ENCODE data around the gene WNT9B.
"Not testable (repeated sequence)": the region's sequence is repeated elsewhere in the genome, so short reads cannot be mapped to it uniquely, and the experiment has no call there.

WNT9B gene

GRCh38 chr17:46921962-46922361 lies 70.6 kb downstream of the WNT9B start:
- H3K4me3 ChIP-seq (ENCODE audit: low read length); H3K9ac ChIP-seq (ENCODE audit: low read depth, low read length); H3K9me3 ChIP-seq (replicated peaks; ENCODE audit: low read length); H3K36me3 ChIP-seq (ENCODE audit: insufficient read depth, low read length); H3K4me2 ChIP-seq (ENCODE audit: low read length); H3K27me3 ChIP-seq (ENCODE audit: control insufficient read depth, insufficient read depth, low read length): not testable (repeated sequence)
- H3K4me1 ChIP-seq (ENCODE audit: control insufficient read depth, insufficient read depth, low read length): peaks cover 14% of the 10 kb centered on the region

GRCh38 chr17:46922487-46922803 lies 71.1 kb downstream of the WNT9B start:
- no peaks in the 10 kb centered on the region for H3K36me3 ChIP-seq (ENCODE audit: insufficient read depth, low read length)
- H3K4me1 ChIP-seq (ENCODE audit: control insufficient read depth, insufficient read depth, low read length): peaks cover 14% of the 10 kb centered on the region
- peak overlapping the region; percentile 93 for H3K4me3 ChIP-seq (ENCODE audit: low read length)
- no peaks in the 10 kb centered on the region for H3K27me3 ChIP-seq (ENCODE audit: control insufficient read depth, insufficient read depth, low read length)
- peak overlapping the region; percentile 92 for H3K4me2 ChIP-seq (ENCODE audit: low read length)
- H3K9ac ChIP-seq (ENCODE audit: low read depth, low read length): peak overlapping the region; percentile 97
- no peaks in the 10 kb centered on the region for H3K9me3 ChIP-seq (replicated peaks; ENCODE audit: low read length)

- no peaks in the 10 kb centered on the region for H3K9me3 ChIP-seq (replicated peaks; ENCODE audit: low read length)
- H3K4me1 ChIP-seq (ENCODE audit: control insufficient read depth, insufficient read depth, low read length): peaks cover 14% of the 10 kb centered on the region
- H3K9ac ChIP-seq (ENCODE audit: low read depth, low read length): peak within 1 kb of the TSS; percentile 97
- H3K4me3 ChIP-seq (ENCODE audit: low read length): peak within 1 kb of the TSS; percentile 93
- H3K4me2 ChIP-seq (ENCODE audit: low read length): peak within 1 kb of the TSS; percentile 92
- H3K36me3 ChIP-seq (ENCODE audit: insufficient read depth, low read length): no peaks in the 10 kb centered on the region
- no peaks in the 10 kb centered on the region for H3K27me3 ChIP-seq (ENCODE audit: control insufficient read depth, insufficient read depth, low read length)
Observed at GRCh38 chr17:46922804-46923635, 71.6 kb downstream of the WNT9B start, which contains the start of gene GOSR2. TSS of gene GOSR2 (plus strand) at chr17:46923160. CDS start at chr17:46923193, 33 bp downstream.

GRCh38 chr17:46925185-46925868 lies 73.9 kb downstream of the WNT9B start:
- Histone ChIP-seq H3K27me3 (ENCODE audit: control insufficient read depth, insufficient read depth, low read length) (no peaks in the 10 kb centered on the region), H3K9ac (ENCODE audit: low read depth, low read length) (no peak overlapping the region), H3K36me3 (ENCODE audit: insufficient read depth, low read length) (peaks cover 10% of the 10 kb centered on the region), H3K4me1 (ENCODE audit: control insufficient read depth, insufficient read depth, low read length) (peaks cover 14% of the 10 kb centered on the region), H3K4me2 (ENCODE audit: low read length) (no peak overlapping the region), H3K4me3 (ENCODE audit: low read length) (no peak overlapping the region), H3K9me3 (replicated peaks; ENCODE audit: low read length) (no peaks in the 10 kb centered on the region)

- H3K4me1 ChIP-seq (ENCODE audit: control insufficient read depth, insufficient read depth, low read length): peaks cover 14% of the 10 kb centered on the region
- H3K4me3 ChIP-seq (ENCODE audit: low read length): no peak overlapping the region
- no peak overlapping the region for H3K4me2 ChIP-seq (ENCODE audit: low read length)
- peaks cover 43% of the 10 kb centered on the region for H3K36me3 ChIP-seq (ENCODE audit: insufficient read depth, low read length)
- H3K27me3 ChIP-seq (ENCODE audit: control insufficient read depth, insufficient read depth, low read length): no peaks in the 10 kb centered on the region
- H3K9me3 ChIP-seq (replicated peaks; ENCODE audit: low read length): no peaks in the 10 kb centered on the region
- H3K9ac ChIP-seq (ENCODE audit: low read depth, low read length): no peak overlapping the region
Observed at GRCh38 chr17:46928467-46929261, 77.3 kb downstream of the WNT9B start.

GRCh38 chr17:46929413-46929812 lies 78.0 kb downstream of the WNT9B start:
- Histone ChIP-seq H3K4me3 (ENCODE audit: low read length) (no peak overlapping the region), H3K27me3 (ENCODE audit: control insufficient read depth, insufficient read depth, low read length) (no peaks in the 10 kb centered on the region), H3K4me2 (ENCODE audit: low read length) (no peak overlapping the region), H3K4me1 (ENCODE audit: control insufficient read depth, insufficient read depth, low read length) (peaks cover 8% of the 10 kb centered on the region), H3K9me3 (replicated peaks; ENCODE audit: low read length) (no peaks in the 10 kb centered on the region), H3K36me3 (ENCODE audit: insufficient read depth, low read length) (peaks cover 51% of the 10 kb centered on the region), H3K9ac (ENCODE audit: low read depth, low read length) (no peak overlapping the region)

- Histone ChIP-seq H3K4me1 (ENCODE audit: control insufficient read depth, insufficient read depth, low read length) (peaks cover 2% of the 10 kb centered on the region), H3K4me3 (ENCODE audit: low read length) (no peak overlapping the region), H3K36me3 (ENCODE audit: insufficient read depth, low read length) (peaks cover 57% of the 10 kb centered on the region), H3K4me2 (ENCODE audit: low read length) (no peak overlapping the region), H3K27me3 (ENCODE audit: control insufficient read depth, insufficient read depth, low read length) (no peaks in the 10 kb centered on the region), H3K9ac (ENCODE audit: low read depth, low read length) (no peak overlapping the region), H3K9me3 (replicated peaks; ENCODE audit: low read length) (no peaks in the 10 kb centered on the region)
Observed at GRCh38 chr17:46930051-46930450, 78.7 kb downstream of the WNT9B start.

GRCh38 chr17:46931596-46931995 lies 80.2 kb downstream of the WNT9B start:
- H3K36me3 ChIP-seq (ENCODE audit: insufficient read depth, low read length): peaks cover 72% of the 10 kb centered on the region

GRCh38 chr17:46935658-46936266 lies 84.4 kb downstream of the WNT9B start:
- no peak overlapping the region for H3K9ac ChIP-seq (ENCODE audit: low read depth, low read length)
- peaks cover 95% of the 10 kb centered on the region for H3K36me3 ChIP-seq (ENCODE audit: insufficient read depth, low read length)

More at GRCh38 chr17:46931596-46931995, 80.2 kb downstream of the WNT9B start:
- no peak overlapping the region for H3K4me3 ChIP-seq (ENCODE audit: low read length)
- no peaks in the 10 kb centered on the region for H3K9me3 ChIP-seq (replicated peaks; ENCODE audit: low read length)
- no peaks in the 10 kb centered on the region for H3K27me3 ChIP-seq (ENCODE audit: control insufficient read depth, insufficient read depth, low read length)
- H3K4me2 ChIP-seq (ENCODE audit: low read length): no peak overlapping the region
- no peaks in the 10 kb centered on the region for H3K4me1 ChIP-seq (ENCODE audit: control insufficient read depth, insufficient read depth, low read length)
- H3K9ac ChIP-seq (ENCODE audit: low read depth, low read length): no peak overlapping the region

More at GRCh38 chr17:46935658-46936266, 84.4 kb downstream of the WNT9B start:
- Histone ChIP-seq H3K27me3 (ENCODE audit: control insufficient read depth, insufficient read depth, low read length) (no peaks in the 10 kb centered on the region), H3K4me2 (ENCODE audit: low read length) (no peak overlapping the region), H3K4me1 (ENCODE audit: control insufficient read depth, insufficient read depth, low read length) (no peaks in the 10 kb centered on the region), H3K9me3 (replicated peaks; ENCODE audit: low read length) (no peaks in the 10 kb centered on the region), H3K4me3 (ENCODE audit: low read length) (no peak overlapping the region)
